Thoracic aorta (tissue), 2 donors: ENCODE results near the gene CMTM7. TPM values are rescaled to one million over a fixed set of nuclear protein-coding genes. Genes with fewer than 3 reads are reported as not detected.

ENCODE experiments used
- ATAC-seq: fragments of 150-250 bp; one replicate; pipeline ENCODE4 v1.8.0; 2017; ENCODE audit warnings: low read depth; ENCODE audit not compliant: insufficient number of reproducible peaks, low FRiP score
- DNase-seq: peaks from one replicate; pipeline ENCODE4 v3.0.0-alpha.2; 2020; ENCODE audit warnings: low spot score
- H3K27ac ChIP-seq, 2 donors: fragments of 200-600 bp; sonication (generic); 1 replicate in 1 of 2; 2 replicates in 1 of 2; pipeline ENCODE4 v1.5.1; 2016; ENCODE audit warnings: mild to moderate bottlenecking in 2 of 2, moderate library complexity in 2 of 2
- H3K27me3 ChIP-seq: fragments of 200-600 bp; sonication (generic); replicated peaks from 2 replicates; pipeline ENCODE4 v1.6.0; 2016; ENCODE audit warnings: mild to moderate bottlenecking; ENCODE audit not compliant: insufficient read depth
- H3K36me3 ChIP-seq: fragments of 200-600 bp; sonication (generic); one replicate; pipeline ENCODE4 v1.5.1; 2016
- H3K4me1 ChIP-seq, 2 donors: fragments of 200-600 bp; sonication (generic); 1 replicate in 1 of 2; 2 replicates in 1 of 2; pipeline versions ENCODE4 v1.5.1 to v1.6.0; 2016; ENCODE audit warnings: low read depth in 2 of 2, mild to moderate bottlenecking in 1 of 2; ENCODE audit not compliant: control insufficient read depth in 1 of 2
- H3K4me3 ChIP-seq: fragments of 200-600 bp; sonication (generic); 2 replicates; pipeline ENCODE4 v1.5.1; 2016; ENCODE audit warnings: mild to moderate bottlenecking
- H3K9me3 ChIP-seq: fragments of 200-600 bp; sonication (generic); 2 replicates; pipeline ENCODE4 v1.5.1; 2016
- total RNA-seq, 2 donors: library from RNA; depleted of rRNA; stranded (reverse); fragments of >200 nt; gene quantifications; one replicate each; pipeline versions ENCODE4 v1.1.0 to v1.2.3, GENCODE V29; 2016
- TF ChIP-seq, protein P1 (sequence below): fragments of 200-600 bp; sonication (generic); IDR thresholded peaks from one replicate; pipeline ENCODE4 v1.5.1; 2019; ENCODE audit warnings: antibody characterized with exemption

The CMTM7 gene
- total RNA-seq, 2 donors from 2014 or later = 10.3 to 21.5 TPM

DNA sequence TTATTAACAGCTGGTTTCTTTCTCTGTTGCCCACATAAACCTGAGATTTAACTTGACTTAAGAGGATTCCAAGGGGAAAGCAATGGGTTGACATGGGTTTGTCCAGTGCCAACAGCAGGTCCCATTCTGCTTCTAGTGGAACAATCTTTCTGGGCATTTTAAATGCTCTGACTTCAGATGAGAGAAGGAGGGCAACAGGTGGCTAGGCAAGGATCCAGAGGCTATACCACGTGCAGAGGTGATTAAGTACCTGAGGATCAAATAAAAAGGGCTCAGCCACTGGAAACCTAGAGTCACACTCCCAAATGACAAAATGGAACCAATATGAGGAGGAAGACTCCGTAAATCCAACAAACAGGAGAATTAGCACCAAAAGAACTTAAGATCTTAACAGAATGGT, 82.5 kb downstream of the CMTM7 start:
- Histone ChIP-seq H3K36me3 (no peaks in the 10 kb centered on the region), H3K4me1 (peaks cover 5 to 9% of the 10 kb centered on the region in 2 donors), H3K4me3 (no peak overlapping the region), H3K27ac (no peak overlapping the region), H3K9me3 (no peaks in the 10 kb centered on the region), H3K27me3 (no peaks in the 10 kb centered on the region)
- ATAC-seq = no peak
- DNase-seq = no peak
- TF ChIP-seq, protein P1, sequence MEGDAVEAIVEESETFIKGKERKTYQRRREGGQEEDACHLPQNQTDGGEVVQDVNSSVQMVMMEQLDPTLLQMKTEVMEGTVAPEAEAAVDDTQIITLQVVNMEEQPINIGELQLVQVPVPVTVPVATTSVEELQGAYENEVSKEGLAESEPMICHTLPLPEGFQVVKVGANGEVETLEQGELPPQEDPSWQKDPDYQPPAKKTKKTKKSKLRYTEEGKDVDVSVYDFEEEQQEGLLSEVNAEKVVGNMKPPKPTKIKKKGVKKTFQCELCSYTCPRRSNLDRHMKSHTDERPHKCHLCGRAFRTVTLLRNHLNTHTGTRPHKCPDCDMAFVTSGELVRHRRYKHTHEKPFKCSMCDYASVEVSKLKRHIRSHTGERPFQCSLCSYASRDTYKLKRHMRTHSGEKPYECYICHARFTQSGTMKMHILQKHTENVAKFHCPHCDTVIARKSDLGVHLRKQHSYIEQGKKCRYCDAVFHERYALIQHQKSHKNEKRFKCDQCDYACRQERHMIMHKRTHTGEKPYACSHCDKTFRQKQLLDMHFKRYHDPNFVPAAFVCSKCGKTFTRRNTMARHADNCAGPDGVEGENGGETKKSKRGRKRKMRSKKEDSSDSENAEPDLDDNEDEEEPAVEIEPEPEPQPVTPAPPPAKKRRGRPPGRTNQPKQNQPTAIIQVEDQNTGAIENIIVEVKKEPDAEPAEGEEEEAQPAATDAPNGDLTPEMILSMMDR = no peak

DNA sequence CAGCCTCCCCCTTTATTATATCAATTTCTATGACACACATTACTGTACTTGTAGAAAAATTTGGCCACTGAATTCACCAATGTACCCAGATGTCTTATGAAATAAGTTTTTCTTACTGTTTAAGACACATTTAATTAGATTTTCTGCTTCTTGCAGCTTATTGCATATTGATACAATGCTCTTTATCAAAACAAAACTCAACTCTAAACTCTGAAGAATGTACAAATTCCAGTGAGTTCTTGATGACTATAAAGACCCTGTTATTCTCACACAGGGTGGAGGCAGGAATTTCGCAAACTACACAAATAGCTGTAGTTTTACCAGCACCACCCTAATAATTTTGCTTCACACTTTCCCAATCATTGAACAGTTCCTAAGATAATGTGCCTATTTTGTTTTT, 89.0 kb downstream of the CMTM7 start:
- H3K4me3 ChIP-seq = no peak overlapping the region
- ATAC-seq (no peak), DNase-seq (no peak)
- TF ChIP-seq, protein P1 = no peak
- no peaks in the 10 kb centered on the region for H3K27me3 ChIP-seq
- H3K27ac ChIP-seq = no peak overlapping the region
- no peaks in the 10 kb centered on the region for H3K4me1 ChIP-seq
- H3K9me3 ChIP-seq = no peaks in the 10 kb centered on the region
- H3K36me3 ChIP-seq = no peaks in the 10 kb centered on the region

DNA sequence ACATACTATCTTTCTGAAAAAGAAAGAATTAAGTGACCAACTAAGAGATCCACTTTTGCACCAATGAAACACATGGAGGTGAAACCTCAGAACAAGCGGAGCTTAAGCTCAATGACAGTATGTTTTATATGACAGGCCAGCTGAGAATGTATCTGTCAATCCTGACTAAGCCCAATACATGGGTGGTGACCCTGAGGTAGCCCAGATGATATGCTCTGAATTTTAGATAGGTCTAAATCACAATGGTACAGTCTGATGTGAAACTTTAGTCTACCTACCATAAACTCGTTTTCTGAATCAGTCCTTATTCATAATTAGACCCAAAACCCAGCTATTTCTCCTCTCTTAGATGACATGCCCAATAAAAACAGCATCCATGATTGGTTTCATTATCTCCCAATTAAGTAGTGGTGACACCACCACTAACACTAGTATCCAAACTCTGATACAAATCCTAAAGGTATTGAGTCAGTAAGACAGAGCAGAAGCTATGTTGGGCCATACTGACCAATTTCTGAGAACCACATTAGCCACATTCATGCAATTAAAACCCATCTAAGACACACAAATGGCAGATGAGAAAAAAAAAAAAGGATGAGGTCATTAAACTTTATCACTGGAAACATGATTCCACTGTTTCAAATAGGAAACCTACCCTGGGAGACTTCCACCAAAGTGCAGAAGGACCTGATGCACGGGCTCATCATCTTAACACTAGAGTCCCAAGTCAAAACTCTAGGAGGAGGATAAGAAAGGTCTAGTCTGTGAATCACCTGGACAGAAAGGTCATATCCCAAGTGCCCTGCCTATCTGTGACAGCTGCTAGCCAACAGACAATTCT, 90.4 kb downstream of the CMTM7 start:
- no peak overlapping the region for H3K4me3 ChIP-seq
- H3K27me3 ChIP-seq = no peaks in the 10 kb centered on the region
- H3K27ac ChIP-seq = no peak overlapping the region
- H3K9me3 ChIP-seq = no peaks in the 10 kb centered on the region
- H3K36me3 ChIP-seq = peaks cover 3% of the 10 kb centered on the region
- no peak for DNase-seq
- no peaks in the 10 kb centered on the region for H3K4me1 ChIP-seq
- no peak for ATAC-seq
- TF ChIP-seq, protein P1 = no peak

DNA sequence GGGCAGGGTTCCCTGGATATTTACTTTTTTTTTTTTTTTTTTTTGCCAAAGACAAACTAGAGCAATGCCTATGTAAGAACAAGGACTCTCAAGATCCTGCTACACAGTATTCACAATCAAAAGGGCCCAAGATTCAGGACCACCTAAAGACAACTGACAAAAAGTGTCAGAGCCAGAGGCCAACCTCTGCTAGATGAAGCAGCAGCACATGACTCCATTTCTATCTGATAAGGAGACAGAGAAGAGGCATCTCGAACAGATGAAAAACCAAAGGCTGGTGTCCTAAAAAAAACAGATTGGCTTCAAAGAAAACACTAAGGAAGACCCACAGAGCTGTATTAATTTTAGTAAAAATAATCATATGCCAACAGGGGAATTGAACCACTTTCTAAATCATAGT, 91.0 kb downstream of the CMTM7 start:
- peaks cover 3% of the 10 kb centered on the region for H3K36me3 ChIP-seq
- no peaks in the 10 kb centered on the region for H3K27me3 ChIP-seq
- no peak for ATAC-seq
- no peaks in the 10 kb centered on the region for H3K9me3 ChIP-seq
- DNase-seq = no peak
- no peak overlapping the region for H3K4me3 ChIP-seq
- H3K4me1 ChIP-seq = peaks cover 1 to 5% of the 10 kb centered on the region in 2 donors
- TF ChIP-seq, protein P1 = no peak
- no peak overlapping the region for H3K27ac ChIP-seq

DNA sequence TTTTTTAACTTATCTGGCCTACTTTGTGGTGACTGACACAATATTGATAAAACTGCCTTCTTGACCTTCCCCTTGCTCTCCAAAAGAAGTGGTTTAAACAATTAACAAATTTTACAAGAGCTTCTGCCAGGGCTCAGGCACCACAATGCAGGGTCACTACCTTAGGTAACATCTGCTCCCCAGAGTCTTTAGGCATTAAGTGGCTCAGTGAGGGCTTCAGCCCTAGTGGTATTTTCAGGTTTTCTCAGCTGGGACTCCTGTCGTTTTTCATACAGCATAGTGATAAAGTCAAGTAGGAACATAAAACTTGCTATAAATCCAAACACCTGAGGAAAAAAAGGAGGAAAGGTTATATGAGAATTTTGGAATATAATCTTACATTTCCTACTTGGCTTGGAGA, 92.1 kb downstream of the CMTM7 start:
- H3K36me3 ChIP-seq = peaks cover 3% of the 10 kb centered on the region
- no peaks in the 10 kb centered on the region for H3K9me3 ChIP-seq
- TF ChIP-seq, protein P1 = no peak
- DNase-seq (no peak), ATAC-seq (no peak)
- no peak overlapping the region for H3K4me3 ChIP-seq
- H3K27ac ChIP-seq = no peak overlapping the region
- no peaks in the 10 kb centered on the region for H3K27me3 ChIP-seq
- peaks cover 7 to 16% of the 10 kb centered on the region in 2 donors for H3K4me1 ChIP-seq
